Measurements from ENCODE around the gene CKAP2L.

CKAP2L gene

DNA sequence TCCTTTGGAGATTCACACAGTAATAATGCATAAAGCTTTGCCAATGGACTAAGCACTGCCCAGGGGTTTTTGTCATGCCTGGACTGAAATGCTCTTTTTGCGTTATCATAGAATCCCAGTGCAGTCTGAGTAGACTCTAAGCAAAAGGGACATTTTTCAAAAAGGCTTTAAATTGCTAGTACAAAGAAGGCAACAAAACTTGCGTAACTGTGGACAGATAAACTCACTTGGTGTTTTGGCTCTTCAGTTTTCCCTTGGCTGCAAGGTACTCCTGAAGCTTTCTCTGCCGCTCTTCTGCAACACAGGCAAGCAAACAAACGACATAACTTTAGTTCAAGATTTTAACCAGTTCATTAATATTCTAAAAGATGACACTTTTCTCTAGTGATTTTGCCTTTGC is 2.1 kb downstream of the CKAP2L start:
- DNase-seq (ENCODE audit: low read depth, low spot score), result no peak

- DNase-seq (ENCODE audit: low read depth, low spot score), result no peak
These were observed 4.3 kb downstream of the CKAP2L start for GRCh38 chr2:112760149-112760548.

DNA sequence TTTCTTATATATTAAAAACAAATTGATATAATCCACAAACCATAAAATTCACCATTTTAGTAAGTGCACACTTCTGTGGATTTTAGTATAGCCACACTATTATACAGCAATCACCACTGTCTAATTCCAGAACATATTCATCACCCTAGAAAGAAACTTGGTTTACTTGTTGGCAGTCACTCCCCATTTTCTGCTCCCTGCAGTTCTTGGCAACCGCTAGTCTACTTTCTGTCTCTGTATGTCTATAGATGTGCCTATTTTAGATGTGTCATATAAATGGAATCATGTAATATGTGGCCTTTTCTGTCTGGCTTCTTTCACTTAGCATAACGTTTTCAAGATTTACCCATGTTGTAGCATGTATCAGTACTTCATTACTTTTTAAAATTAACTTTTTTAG is 5.7 kb downstream of the CKAP2L start:
- DNase-seq (ENCODE audit: low read depth, low spot score), result no peak

DNA sequence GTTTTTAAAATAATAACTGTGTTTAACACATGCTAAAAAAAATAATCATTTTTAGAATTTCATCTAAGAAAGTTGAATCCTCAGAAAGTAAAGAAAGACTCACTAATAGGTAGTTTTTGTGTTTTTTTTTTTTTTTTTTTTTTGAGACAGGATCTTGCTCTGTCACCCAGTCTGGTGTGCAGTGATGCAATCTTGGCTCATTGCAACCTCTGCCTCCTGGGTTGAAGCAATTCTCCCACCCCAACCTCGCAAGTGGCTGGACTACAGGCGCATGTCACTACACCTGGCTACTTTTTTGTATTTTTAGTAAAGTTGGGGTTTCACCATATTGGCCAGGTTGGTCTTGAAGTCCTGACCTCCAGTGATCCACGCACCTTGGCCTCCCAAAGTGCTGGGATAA is 7.1 kb downstream of the CKAP2L start:
- no peak for DNase-seq (ENCODE audit: low read depth, low spot score)

- DNase-seq (ENCODE audit: low read depth, low spot score), result no peak
These were observed 8.2 kb downstream of the CKAP2L start for GRCh38 chr2:112756207-112756606.

DNA sequence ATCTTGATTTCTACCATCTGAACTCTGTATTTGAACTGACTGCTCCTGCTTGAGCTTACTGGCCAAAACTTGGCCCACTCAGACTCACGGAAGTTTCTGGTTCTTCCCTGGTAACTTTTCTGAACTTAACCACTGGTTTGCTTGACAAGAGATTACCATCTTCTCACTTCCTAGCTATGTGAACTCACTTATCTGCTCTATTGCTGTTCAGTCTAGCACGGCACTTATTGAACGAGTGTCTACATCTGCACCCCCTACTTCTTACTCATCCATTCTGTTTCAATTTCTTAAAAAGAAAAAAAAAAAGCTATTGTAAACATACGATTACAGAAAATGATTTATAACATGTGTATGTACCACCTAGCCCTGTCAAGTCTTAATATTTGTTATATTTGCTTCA is 9.0 kb downstream of the CKAP2L start:
- DNase-seq (ENCODE audit: low read depth, low spot score), result no peak

DNA sequence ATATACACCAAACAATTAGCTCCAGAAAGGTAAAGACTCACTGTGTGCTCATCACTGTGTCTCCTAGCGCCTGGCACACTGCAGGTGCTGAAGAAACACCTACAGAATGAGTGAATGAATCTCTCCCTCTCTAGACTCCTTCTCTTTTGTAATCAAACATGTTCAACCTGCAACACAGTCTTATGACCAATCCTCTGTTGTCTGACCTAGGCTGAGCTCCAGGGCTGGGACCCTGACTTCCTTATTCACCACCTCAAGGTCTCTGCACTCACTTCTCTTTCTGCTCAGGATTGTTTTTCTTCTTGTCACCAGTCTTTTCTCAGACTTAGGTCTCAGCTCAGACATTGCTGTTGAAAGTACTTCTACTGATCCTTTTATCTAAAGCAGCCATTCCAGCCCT is 9.8 kb downstream of the CKAP2L start:
- no peak for DNase-seq (ENCODE audit: low read depth, low spot score)

GRCh38 chr2:112752667-112753066 is 11.7 kb downstream of the CKAP2L start:
- DNase-seq (ENCODE audit: low read depth, low spot score), result no peak

DNA sequence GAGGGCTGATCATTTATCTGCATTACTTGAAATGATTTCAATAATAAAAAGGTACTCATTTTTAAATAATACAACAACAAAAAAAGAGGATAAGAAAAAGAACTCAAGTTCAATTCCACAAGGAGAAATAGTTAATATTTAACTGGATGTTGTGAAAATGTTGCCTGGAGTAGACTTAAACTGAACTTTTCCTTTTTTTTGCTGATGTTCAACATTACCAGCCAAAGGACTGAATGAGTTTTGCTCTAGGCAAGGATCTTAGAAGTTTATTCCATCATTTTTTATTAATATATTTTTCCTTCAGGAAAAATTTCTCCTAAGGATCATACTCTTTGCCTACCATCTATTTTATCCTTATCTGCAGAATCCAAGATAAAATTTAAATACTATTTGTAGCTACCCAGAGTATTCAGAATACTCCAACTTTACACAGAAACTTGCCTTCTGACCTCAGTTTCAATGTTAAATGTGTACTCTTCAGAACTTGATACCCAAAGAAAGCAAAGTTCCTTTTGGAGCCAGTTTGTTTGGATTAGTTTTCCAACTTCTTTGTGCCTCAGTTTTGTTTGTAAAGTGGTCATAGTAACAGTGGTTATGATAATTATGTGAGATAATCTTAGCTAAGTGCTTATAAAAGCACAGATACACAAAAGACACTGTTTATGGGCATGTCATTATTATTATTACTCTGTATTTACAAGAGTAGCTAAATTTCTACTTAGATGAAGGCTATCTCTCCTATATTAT is 12.8 kb downstream of the CKAP2L start:
- no peak for DNase-seq (ENCODE audit: low read depth, low spot score)

GRCh38 chr2:112750560-112750843 is 13.9 kb downstream of the CKAP2L start:
- no peak for DNase-seq (ENCODE audit: low read depth, low spot score)

- no peak for DNase-seq (ENCODE audit: low read depth, low spot score)
These were observed 14.5 kb downstream of the CKAP2L start for GRCh38 chr2:112749755-112750559.

GRCh38 chr2:112740527-112740926 is 23.9 kb downstream of the CKAP2L start:
- DNase-seq (ENCODE audit: low read depth, low spot score), result no peak

DNA sequence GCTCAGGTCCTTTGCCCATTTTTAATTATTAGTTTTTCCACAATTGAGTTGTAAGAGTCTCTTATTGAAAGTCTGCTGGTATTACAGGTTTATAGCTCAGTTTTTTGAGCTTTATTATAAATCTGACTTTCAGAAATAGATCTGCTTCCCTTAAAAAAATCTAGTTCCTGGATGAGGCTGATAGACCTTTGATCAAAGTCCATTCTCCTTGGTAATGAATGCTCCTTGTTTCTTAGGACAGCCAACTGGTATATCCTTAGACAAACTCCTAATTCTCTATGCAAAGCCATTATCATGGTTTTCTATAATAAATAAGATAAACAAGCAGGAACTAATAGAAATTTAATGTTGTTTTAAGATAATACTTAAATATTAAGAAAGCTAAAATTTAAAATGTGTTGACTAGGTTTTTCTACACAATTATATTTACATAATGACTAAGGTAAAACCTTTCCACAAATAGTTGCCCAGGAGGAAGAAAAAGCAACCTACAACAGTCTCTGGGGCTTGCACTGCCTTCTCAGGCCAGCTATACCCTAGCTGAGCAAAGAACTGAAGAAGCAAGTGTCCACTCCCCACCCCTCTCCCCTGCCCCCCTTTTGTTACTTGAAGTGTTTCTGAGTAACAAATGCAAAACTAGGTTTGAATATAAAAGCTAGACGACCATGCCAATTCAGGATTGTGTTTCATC is 26.7 kb downstream of the CKAP2L start:
- DNase-seq (ENCODE audit: low read depth, low spot score), result no peak

- no peak for DNase-seq (ENCODE audit: low read depth, low spot score)
These were observed 30.5 kb downstream of the CKAP2L start for GRCh38 chr2:112733871-112734270.

GRCh38 chr2:112733456-112733855 is 31.0 kb downstream of the CKAP2L start:
- DNase-seq (ENCODE audit: low read depth, low spot score), result no peak

DNA sequence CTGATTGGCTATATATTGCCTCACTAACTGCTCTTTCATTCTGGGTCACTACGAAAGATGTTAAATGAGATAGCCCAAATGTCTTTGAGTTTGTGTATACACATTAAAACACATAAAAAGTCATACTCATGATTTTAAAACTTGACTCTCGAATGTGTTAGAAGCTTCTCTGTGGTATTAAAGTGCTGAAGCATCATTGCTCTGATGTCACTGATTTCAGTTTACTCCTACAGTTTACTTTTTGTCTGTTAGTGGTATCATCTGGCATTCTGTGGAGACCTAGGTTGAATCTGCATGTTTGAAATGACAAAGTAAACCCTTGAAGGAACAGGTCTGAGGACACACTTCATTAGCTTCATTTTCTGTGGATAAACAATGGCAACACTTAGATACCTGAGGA is 32.9 kb downstream of the CKAP2L start:
- DNase-seq (ENCODE audit: low read depth, low spot score), result no peak

DNA sequence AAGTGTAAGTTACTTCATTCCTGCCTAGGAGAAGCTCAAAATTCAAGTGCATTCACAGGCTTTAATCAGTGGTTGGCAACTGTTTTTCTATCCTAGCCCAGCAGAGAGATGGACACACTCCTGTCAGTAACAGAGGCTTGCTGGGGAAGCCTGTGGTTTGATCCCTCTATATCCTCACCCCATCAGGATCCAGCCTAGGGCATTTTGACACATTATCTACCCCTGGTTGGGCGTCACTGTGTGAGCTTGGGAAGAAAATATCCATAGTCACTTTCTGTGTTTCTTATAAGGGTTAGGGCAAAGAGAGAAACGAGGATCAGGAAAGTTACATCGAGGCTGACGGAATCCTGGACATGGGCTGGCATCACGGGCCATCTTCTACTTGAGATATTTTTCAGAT is 33.6 kb downstream of the CKAP2L start:
- no peak for DNase-seq (ENCODE audit: low read depth, low spot score)

- DNase-seq (ENCODE audit: low read depth, low spot score), result no peak
These were observed 34.2 kb downstream of the CKAP2L start for GRCh38 chr2:112730216-112730615.

GRCh38 chr2:112728378-112729175 is 35.8 kb downstream of the CKAP2L start:
- DNase-seq (ENCODE audit: low read depth, low spot score), result no peak

GRCh38 chr2:112728029-112728362 is 36.4 kb downstream of the CKAP2L start:
- DNase-seq (ENCODE audit: low read depth, low spot score), result no peak

GRCh38 chr2:112727276-112728028 is 37.0 kb downstream of the CKAP2L start:
- DNase-seq (ENCODE audit: low read depth, low spot score), result no peak
